Activated naive CD8-positive, alpha-beta T cell treated with anti-CD3 and anti-CD28 coated beads, Interleukin-2, amount 50 U/mL, for 16 hours (primary cell): ENCODE results near the gene PPP1R3A.
"Not testable (repeated sequence)": the region's sequence is repeated elsewhere in the genome, so short reads cannot be mapped to it uniquely, and the experiment has no call there.

Source experiments
- DNase-seq: peaks from one replicate; pipeline ENCODE4 v3.0.0-alpha.2; 2020; ENCODE audit warnings: low read depth, low spot score

Gene PPP1R3A

GRCh38 chr7:113918946-113919345 is at the start of gene PPP1R3A:
TSS of gene PPP1R3A (minus strand) at chr7:113919009. CDS start at chr7:113918996, 13 bp downstream.
- DNase-seq, result no peak

GRCh38 chr7:113963356-113963755 is 44.5 kb upstream of the PPP1R3A start:
- DNase-seq, result no peak

DNA sequence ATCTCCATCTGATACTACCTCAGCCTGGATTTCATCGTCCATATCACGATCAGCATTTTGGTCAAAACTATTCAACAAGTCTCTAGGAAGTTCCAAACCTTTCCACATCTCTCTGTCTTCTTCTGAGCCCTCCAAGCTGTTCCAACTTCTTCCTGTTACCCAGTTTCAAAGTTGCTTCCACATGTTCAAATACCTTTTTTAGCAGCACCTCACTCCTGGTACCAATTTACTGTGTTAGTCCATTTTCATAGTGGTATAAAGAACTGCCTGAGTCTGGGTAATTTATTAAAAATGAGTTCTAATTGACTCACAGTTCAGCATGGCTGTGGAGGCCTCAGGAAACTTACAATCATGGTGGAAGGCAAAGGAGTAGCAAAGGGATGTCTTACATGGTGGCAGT is 41.1 kb upstream of the PPP1R3A start:
- DNase-seq, result no peak

- DNase-seq, result no peak
These were observed 36.3 kb upstream of the PPP1R3A start for GRCh38 chr7:113955157-113955556.

DNA sequence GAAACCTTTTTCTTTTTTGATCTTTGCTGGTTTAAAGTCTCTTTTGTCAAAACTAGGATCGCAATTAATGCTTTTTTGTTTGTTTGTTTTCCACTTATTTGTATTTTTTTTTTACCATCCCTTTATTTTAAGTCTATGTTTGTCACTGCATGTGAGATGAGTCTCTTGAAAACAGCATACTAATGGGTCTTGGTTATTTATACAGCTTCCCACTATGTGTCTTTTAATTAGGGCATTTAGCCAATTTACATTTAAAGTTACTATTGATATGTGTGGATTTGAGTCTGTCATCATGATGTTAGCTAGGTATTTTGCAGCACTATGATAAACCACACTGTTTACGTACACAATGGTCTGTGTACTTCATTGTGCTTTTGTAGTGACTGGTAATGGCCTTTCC is 34.7 kb upstream of the PPP1R3A start:
- DNase-seq, result no peak

DNA sequence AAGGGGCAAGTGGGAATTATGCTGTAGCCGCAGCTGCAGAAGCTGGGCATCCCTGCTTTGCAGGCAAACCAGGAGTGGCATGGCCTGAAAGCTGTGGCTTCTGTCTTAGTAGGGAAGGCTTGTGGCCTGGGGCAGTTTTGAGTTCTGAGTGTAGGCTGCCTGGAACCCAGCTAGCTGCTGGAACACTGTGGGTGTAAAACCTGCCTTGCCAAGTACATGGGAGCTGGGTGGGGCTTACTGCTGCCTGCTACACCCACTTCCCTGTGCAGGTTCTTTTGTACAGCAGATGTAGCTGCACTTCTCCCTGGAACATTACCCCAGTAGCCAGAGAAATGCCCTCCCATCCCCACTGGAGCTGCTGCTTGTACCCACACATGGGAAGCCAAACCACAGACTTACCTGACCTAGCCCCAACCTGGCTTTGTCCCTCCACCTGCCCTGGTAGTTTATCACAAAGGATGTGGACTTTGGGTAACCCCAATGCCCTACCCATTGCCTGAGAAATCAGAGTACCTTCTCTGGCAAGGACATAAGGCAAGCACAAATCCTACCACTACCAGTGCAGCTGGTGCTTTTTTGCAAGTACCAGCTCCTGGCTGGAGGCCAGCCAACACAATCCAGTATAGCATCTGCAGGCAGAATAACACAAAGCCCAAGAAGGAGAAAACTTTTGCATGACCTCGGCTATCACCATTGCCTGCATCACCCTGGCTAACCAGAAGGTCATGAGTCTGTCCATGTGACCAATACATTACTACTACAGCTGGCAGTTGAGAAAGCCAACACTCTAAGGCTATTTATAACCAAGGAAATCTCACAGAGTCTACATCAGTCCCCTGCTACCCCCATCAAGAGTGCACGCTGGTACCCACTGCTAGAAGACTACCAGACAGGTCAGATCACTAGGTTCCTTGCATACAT is 26.5 kb upstream of the PPP1R3A start:
- no peak for DNase-seq

DNA sequence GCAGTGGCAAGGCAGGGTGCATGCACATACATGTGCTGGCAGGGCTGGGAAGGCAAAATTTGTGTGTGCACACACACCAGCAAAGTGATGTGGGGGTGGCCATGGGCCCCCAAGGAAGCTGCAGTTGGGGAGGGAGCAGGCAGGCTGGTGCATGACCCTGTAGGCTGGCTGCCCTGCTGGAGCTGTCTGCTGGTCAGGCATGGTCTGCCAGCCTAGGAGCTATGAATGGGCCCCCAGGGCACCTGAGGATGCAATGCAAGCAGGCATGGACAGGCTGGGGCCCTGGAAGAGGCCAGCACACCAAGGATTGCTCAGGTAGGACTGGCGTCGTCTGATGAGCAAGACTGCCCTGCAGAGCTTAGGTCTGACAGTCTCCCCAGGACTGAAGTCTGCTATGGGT is 18.2 kb upstream of the PPP1R3A start:
- DNase-seq, result no peak

GRCh38 chr7:113936535-113936934 is 17.7 kb upstream of the PPP1R3A start:
- DNase-seq, result no peak

DNA sequence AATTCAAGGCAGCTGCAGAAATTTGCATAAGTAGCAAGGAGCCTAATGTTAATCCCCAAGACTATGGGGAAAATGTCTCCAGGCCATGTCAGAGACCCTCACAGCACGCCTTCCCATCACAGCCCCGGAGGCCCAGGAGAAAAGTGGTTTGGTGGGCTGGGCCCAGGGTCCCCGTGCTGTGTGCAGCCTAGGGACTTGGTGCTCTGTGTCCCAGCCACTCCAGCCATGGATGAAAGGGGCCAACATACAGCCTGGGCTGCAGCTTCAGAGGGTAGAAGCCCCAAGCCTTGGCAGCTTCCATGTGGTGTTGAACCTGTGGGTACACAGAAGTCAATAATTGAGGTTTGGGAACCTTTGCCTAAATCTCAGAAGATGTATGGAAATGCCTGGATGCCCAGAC is 10.6 kb upstream of the PPP1R3A start:
- not testable (repeated sequence) for DNase-seq

GRCh38 chr7:113928112-113928511 is 9.3 kb upstream of the PPP1R3A start:
- no peak for DNase-seq

DNA sequence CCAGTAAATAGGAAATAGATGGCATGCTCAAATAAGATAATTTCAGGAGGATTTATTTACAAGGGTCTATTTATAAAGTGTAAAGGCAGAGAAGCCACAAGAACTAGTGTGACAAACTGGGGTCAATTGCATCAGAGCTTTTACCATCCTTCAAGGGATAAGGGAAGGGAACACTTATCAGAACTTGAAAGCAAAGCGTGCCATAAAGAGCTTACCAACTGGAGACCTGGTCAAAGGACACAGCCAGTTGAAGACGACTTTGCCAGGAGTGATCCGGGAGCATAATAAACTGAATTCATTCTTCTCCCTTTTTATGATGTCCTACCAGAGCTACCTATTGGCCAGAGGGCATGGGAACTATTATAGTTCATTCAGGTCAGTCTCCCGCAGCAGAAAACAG is 3.2 kb upstream of the PPP1R3A start:
- no peak for DNase-seq

- no peak for DNase-seq
These were observed 2.6 kb upstream of the PPP1R3A start for GRCh38 chr7:113921363-113921762.

DNA sequence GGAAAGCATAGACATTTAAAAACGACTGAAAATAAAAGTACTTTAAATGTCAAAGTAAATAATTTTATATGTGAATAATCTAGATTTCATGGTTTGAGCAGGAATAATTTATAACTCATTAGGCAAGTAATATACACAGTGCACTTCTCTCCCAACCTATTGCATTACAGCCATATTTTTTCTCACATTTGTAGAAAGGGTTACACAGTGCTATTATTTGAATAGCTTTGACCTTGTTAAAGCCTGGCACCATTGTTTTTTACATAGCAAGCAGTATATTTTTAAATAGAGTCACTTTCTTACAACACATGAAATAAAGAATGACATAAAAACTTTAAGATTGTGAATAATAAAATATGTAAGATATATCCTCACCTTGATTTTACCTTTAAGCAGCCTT is 969 bp downstream of the PPP1R3A start:
- no peak for DNase-seq

GRCh38 chr7:113915956-113916355 is 2.9 kb downstream of the PPP1R3A start:
- DNase-seq, result no peak

DNA sequence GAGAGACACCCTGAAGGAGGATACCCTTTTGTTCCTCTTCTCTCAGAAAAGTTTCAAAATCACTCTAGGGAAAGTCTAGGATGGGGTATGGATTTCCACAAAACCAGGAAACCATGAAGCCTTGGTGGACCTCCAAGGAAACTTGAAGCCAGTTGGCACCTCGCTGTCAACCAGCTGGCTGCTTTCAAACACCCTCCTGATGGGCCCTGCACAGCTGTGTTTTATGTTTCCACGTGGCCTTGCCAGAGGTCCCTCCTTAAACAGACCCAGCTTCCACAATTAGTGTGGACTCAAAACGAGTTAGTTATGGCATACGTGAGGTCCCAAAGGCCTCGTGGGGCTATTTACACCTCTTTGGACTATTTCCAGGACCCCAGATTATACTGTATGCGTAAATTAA is 5.9 kb downstream of the PPP1R3A start:
- no peak for DNase-seq

DNA sequence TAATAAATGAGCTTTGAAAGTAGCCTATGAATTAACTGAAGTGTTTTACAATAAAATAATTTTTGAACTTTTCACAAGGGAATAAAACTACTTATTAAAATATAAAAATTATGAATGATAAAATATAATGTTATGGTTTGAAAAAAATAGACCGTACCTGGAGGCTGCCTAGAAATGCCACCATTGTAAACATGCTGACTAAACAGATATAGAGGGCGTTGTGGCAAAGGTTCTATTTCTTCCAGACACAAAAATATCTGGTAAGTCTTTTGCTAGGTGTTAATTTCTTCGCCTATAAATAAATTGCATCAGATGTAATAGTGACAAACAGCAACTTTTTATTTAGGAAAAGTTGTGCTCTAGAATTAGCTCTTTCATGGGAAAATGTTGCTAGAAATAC is 11.2 kb downstream of the PPP1R3A start:
- no peak for DNase-seq

DNA sequence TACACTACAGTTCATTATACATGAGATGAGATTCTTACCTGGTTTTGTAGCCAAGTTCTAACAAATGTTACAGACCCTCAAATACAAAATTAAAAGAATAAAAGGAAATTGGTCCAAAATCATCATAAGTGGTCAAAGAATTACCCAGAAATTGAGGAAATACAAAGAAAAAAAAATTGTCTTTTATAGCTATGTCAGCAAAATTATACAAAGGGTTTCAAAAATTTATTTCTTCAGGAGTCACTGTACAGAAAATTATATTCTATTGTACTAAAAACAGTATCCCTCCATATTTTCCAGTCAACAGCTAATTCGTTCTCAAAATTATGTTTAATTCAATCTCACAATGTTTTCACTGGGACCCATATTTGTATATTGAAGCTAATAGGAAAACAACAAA is 14.3 kb downstream of the PPP1R3A start:
- DNase-seq, result no peak

DNA sequence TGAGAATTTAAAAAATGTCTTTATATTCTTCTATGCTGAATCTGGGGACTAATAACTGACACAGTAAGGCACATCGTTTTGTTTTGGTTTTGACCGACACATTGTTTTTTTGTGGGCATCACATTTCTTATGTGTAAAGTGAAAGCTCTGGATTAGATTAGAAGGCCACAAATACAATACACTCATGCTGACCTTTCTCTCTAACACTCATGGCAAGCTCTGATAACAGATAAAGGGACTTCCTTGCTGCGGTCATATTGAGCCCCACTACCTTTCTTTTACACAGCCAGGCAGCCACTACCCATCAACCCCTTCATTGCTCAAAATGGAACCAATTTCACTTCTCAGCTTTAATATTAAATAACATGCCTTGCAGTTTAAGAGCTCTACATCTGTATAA is 26.0 kb downstream of the PPP1R3A start:
- no peak for DNase-seq

GRCh38 chr7:113891828-113892227 is 27.0 kb downstream of the PPP1R3A start:
- DNase-seq, result no peak

DNA sequence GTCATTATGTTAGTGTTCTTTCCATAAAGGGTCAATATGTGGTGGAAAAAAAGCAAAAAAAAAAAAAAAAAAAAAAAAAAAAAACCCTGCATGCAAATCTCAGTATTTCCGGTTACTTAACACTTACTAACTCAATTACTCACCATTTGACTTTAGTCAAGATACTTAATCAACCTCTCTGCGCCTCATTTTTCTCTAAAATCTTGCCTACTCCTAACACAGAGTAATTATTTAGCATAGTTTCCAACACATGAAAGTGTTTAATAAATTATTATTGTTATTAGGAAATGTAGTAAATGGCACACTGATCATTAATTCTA is 27.8 kb downstream of the PPP1R3A start:
- no peak for DNase-seq

DNA sequence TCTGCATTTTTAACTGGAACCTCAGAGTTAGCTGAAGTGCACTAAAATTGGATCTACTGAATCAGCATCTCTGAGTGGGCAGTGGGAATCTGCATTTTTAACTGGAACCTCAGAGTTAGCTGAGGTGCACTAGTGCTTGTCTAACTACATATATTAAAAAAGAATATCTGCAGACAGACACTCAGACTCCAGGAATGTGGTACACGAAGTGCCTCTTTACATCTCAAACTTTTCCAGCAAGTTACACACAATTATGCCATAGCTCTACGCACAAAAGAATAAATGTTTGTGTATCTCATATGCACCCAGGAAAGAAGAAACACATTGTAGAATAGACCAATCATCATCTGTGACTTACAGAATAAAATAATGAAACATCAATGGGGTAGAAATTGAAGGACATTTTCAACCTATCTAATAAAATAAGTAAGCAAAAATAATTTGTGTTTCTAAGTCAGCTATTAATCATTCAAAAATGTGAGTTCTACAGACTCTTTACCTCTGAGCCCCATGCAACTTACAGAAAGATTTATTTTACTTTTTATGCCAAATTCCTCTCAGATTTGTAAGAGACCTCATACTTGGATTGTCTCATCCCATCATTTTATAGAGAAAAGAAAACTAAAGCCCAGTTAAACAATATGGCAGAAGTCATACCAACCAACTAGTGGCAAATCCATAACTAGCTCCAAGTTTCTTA is 28.3 kb downstream of the PPP1R3A start:
- DNase-seq, result no peak

DNA sequence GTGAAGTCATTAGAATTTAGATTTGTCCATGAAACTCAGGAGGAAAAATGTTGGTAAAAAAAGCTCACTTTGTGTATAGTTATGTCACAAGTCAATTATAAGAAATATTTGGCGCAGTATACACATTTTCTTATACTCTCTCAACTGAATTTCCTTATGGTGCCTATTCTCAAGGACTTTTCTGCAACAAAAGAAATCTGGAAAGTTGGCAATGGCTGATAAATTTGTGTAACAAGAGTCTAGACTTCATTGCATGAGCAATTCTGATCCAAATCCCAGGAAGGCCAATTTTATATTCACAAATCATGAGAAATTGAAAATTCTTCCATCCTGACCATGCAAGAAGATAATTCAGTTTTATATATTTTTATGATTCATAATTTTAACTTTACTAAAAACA is 35.7 kb downstream of the PPP1R3A start:
- DNase-seq, result no peak

- DNase-seq, result no peak
These were observed 38.2 kb downstream of the PPP1R3A start for GRCh38 chr7:113880559-113880958.
